GM21619 (cell line): Measurements from ENCODE around the gene NTPCR.
"Not testable (repeated sequence)": the region's sequence is repeated elsewhere in the genome, so short reads cannot be mapped to it uniquely, and the experiment has no call there.

Source experiments
- ATAC-seq: cut with Tn5 transposase; IDR thresholded peaks from one replicate; pipeline ENCODE4 v1.9.1; 2021; ENCODE audit not compliant: unreplicated experiment

The NTPCR gene

DNA sequence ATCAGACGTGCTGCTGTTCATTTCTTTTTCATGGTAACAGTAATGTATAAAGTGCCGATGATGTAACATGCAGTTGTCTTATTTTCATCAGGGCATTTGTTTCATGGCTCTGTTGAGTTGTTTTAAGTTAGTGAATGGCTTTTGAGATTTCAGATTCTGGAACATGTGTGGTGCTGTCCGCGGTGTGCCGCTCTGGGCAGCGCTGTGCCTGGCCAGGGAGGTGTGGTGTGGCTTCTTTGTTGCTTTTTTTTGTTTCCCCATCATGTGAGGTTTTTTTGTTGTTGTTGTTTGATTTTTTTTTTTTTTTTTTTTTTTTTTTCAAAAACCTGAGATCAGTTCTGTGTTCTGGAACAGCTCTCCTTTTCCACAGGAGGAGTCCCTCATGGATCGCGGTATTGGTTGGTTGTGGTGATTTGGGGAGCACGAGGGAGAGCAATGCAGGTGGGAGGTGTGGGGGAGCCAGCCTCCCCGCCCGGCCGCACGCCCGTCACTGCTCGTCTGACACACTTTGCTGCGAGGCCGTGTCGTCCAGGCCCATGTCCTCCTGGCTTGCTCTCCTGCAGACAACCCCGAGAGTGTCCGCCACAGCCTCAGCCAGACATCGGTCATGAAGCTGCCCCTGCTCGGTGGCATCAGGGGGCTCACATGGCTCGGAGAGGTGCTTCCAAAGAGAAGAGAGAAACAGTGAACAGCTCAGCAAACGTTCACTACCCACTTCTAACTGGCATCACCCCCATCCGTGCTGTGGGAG is 33.6 kb downstream of the NTPCR start:
- no peak for ATAC-seq

- ATAC-seq: no peak
Measured at GRCh38 chr1:232984577-232985425, 34.4 kb downstream of the NTPCR start.

DNA sequence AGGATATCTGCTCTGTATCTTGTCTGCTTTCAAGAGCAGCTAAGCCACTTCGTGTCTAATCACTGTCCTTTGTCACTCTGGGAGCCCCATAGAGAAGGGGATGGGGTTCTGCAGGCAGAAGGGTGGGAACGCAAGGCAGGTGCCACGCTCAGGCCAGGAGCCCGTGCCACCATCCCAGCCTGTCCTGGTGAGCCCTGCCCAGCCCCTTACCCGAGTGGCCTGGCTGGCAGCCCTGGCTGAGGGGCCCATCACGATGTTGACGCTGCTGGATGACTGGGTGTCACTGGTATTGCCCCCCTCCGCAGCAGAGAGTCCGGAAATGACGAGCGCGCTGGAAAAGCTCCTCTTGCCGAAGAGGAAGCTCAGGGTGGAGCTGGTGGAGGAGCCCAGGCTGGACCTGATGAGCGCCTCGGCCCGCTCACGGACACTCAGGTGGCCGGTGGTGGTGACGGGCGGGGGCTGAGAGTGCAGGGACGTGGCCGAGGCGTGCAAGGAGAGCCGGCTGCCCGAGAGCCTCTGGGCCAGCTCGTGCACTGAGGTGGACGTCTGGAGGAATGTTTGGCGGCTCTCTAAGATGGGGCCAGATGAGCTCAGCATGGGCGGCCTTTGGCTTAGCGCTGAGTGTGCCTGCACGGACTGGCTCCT is 35.6 kb downstream of the NTPCR start:
- no peak for ATAC-seq

- no peak for ATAC-seq
Measured at GRCh38 chr1:232986527-232986922, 36.1 kb downstream of the NTPCR start.

GRCh38 chr1:232987046-232987773 is 36.8 kb downstream of the NTPCR start:
- no peak for ATAC-seq

- no peak for ATAC-seq
Measured at GRCh38 chr1:232987774-232988140, 37.3 kb downstream of the NTPCR start.

GRCh38 chr1:232988572-232989040 is 38.2 kb downstream of the NTPCR start:
- no peak for ATAC-seq

- ATAC-seq: no peak
Measured at GRCh38 chr1:232990176-232991128, 40.0 kb downstream of the NTPCR start.

- ATAC-seq: no peak
Measured at GRCh38 chr1:232991238-232991637, 40.8 kb downstream of the NTPCR start.

DNA sequence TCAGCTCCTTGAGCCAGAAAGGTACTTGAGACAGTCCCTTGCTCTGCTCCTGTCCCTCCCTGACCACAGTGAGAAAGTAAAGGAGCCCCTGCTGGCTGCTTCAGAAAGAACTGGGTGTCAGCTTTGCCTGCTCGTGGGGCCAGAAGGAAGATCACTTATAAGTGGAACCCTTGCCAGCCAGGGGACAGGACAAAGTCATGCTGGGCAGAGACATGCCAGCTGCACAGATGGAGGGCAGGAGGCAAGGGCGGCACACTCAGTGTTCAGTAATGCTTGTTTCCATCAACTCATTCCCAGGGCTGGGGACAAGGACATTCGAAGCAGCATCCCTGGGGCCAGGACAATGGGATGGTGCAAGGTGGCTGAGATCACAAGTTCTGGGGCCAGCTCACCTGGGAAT is 41.8 kb downstream of the NTPCR start:
- no peak for ATAC-seq

- no peak for ATAC-seq
Measured at GRCh38 chr1:232993555-232993954, 43.1 kb downstream of the NTPCR start.

DNA sequence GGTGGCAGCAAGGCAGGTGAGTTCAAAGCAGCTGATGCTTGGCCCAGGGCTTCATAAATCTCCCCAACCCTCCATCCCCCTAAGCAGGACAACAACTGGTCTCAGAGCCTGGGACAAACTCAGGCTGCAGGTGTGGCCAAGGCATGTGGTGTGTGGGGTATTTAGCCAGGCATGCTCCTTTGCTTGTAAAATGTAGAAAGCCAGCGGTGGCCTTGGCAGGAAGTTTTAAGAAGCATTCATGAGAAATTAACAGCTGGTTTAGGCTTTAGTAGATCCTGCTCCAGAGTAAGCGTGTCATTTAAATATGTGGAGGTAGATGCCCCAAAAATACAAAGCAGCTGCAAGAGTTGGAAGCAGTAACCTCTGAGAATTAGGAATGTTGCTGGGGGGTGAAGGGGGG is 44.8 kb downstream of the NTPCR start:
- ATAC-seq: no peak

- no peak for ATAC-seq
Measured at GRCh38 chr1:232996143-232996542, 45.7 kb downstream of the NTPCR start.

GRCh38 chr1:232998138-232998537 is 47.7 kb downstream of the NTPCR start:
- no peak for ATAC-seq

GRCh38 chr1:232998646-232999045 is 48.2 kb downstream of the NTPCR start:
- no peak for ATAC-seq

- no peak for ATAC-seq
Measured at GRCh38 chr1:232999956-233000625, 49.7 kb downstream of the NTPCR start.

- ATAC-seq: not testable (repeated sequence)
Measured at GRCh38 chr1:233003638-233004037, 53.2 kb downstream of the NTPCR start.

DNA sequence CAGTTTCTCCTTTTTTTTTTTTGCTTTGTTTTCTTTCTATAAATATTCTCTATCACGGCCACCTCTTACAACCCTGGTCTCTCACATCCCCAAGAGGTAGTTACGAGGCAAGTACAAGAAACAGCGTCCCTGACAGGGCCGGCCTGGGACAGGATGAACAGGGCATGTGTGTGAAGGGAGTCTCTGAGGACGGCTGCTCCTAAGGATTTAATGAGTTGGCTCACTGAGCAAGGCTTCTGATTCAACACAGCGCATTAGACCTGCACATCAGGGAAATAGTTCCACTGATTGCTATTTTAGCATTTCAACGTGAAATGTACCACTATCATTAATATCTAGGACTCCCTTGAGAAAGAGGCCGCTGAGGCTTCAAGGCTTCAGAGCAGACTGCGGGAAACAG is 54.0 kb downstream of the NTPCR start:
- ATAC-seq: no peak

DNA sequence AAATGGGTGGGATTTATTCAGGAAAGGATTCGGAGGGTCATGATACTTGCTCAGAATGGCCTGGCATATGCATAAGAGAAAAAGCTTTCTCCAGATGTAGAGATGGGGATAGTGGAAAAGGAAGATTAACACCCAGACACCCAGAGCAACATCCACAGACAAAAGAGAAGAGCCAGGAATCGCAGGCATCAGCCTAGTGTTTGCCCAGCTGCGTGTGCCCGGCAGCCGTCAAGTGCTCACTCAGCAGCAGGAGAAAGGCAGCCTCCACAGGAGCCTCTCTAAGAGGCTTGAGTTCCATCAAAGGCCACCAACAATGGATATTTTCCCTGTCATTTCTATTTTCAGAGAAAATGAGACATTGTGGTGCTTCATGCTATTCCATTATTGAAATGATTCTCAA is 54.7 kb downstream of the NTPCR start:
- no peak for ATAC-seq
